OCI-LY3 (cell line): Measurements from ENCODE around the gene PPHLN1.

Source experiments
- H2AFZ ChIP-seq: fragments of 200-600, 300-600 bp; shearing (Covaris generic); 2 replicates; pipeline ENCODE4 v1.6.0; 2014; ENCODE audit warnings: antibody characterized with exemption, low read depth, low read length
- H3K27ac ChIP-seq: fragments of 200-600, 300-600 bp; sonication (generic); 2 replicates; pipeline ENCODE4 v1.5.1; 2014; ENCODE audit warnings: mild to moderate bottlenecking, low read length, moderate library complexity, mixed read lengths
- H3K27me3 ChIP-seq: fragments of 200-600, 300-600 bp; sonication (generic); 2 replicates; pipeline ENCODE4 v1.6.1; 2014; ENCODE audit warnings: low read depth, low read length, mixed read lengths
- H3K36me3 ChIP-seq: fragments of 200-600, 300-600 bp; sonication (generic); replicated peaks from 2 replicates; pipeline ENCODE3; 2014; ENCODE audit warnings: low read depth, low read length, mixed read lengths
- H3K4me1 ChIP-seq: fragments of 300-600, 200-600 bp; sonication (generic); 2 replicates; pipeline ENCODE4 v1.6.1; 2014; ENCODE audit warnings: low read length, mixed read lengths
- H3K4me2 ChIP-seq: fragments of 200-600, 300-600 bp; sonication (generic); 2 replicates; pipeline ENCODE4 v1.6.1; 2014; ENCODE audit warnings: low read length, mixed read lengths
- H3K4me3 ChIP-seq: fragments of 300-600, 200-600 bp; sonication (generic); 2 replicates; pipeline ENCODE4 v1.5.1; 2014; ENCODE audit warnings: antibody characterized with exemption, mild to moderate bottlenecking, low read length, moderate library complexity
- H3K79me2 ChIP-seq: fragments of 300-600, 200-600 bp; shearing (Covaris generic); 2 replicates; pipeline ENCODE4 v1.6.1; 2014; ENCODE audit warnings: mild to moderate bottlenecking, low read length, mixed read lengths
- H3K9ac ChIP-seq: fragments of 300-600, 200-600 bp; shearing (Covaris generic); 2 replicates; pipeline ENCODE4 v1.6.0; 2014; ENCODE audit warnings: mild to moderate bottlenecking, low read length, moderate library complexity
- H3K9me3 ChIP-seq: fragments of 200-600, 300-600 bp; shearing (Covaris generic); 2 replicates; pipeline ENCODE4 v1.6.1; 2014; ENCODE audit warnings: low read length, mixed read lengths; ENCODE audit not compliant: insufficient read depth
- H4K20me1 ChIP-seq: fragments of 200-600, 300-600 bp; sonication (generic); 2 replicates; pipeline ENCODE4 v1.6.1; 2016; ENCODE audit warnings: low read length, mixed read lengths; ENCODE audit not compliant: insufficient read depth
- CTCF ChIP-seq: fragments of 200-600, 300-600 bp; sonication (generic); IDR thresholded peaks from 2 replicates; pipeline ENCODE4 v1.5.1; 2014; ENCODE audit warnings: antibody characterized with exemption, low read length, low read depth
- EZH2phosphoT487 ChIP-seq: fragments of 200-600 bp; shearing (Covaris generic); IDR thresholded peaks from 2 replicates; pipeline ENCODE4 v1.6.1; 2018; ENCODE audit warnings: antibody characterized with exemption, mixed run types, low read depth

PPHLN1 gene

GRCh38 chr12:42409471-42409870 is 83.5 kb downstream of the PPHLN1 start:
- H3K9me3 ChIP-seq, result no peaks in the 10 kb centered on the region
- no peak overlapping the region for H3K27ac ChIP-seq
- no peak overlapping the region for H3K9ac ChIP-seq
- no peak overlapping the region for H2AFZ ChIP-seq
- no peaks in the 10 kb centered on the region for H3K4me1 ChIP-seq
- H3K4me2 ChIP-seq, result no peak overlapping the region
- TF ChIP-seq CTCF (no peak), EZH2phosphoT487 (no peak)
- H3K36me3 ChIP-seq, result no peaks in the 10 kb centered on the region
- H3K27me3 ChIP-seq, result no peaks in the 10 kb centered on the region
- no peak overlapping the region for H3K4me3 ChIP-seq
- peaks cover 9% of the 10 kb centered on the region; the same call in 1 of the 2 replicates for H4K20me1 ChIP-seq
- H3K79me2 ChIP-seq, result no peaks in the 10 kb centered on the region

- Histone ChIP-seq H3K36me3 (no peaks in the 10 kb centered on the region), H3K4me2 (no peak overlapping the region), H3K27ac (no peak overlapping the region), H3K27me3 (no peaks in the 10 kb centered on the region), H3K4me1 (no peaks in the 10 kb centered on the region), H3K9me3 (no peaks in the 10 kb centered on the region), H3K4me3 (no peak overlapping the region), H2AFZ (no peak overlapping the region), H4K20me1 (peaks cover 9% of the 10 kb centered on the region; the same call in 1 of the 2 replicates), H3K9ac (no peak overlapping the region), H3K79me2 (no peaks in the 10 kb centered on the region)
- TF ChIP-seq CTCF (no peak), EZH2phosphoT487 (no peak)
Measured at GRCh38 chr12:42410340-42410739, 84.4 kb downstream of the PPHLN1 start.

- no peaks in the 10 kb centered on the region for H4K20me1 ChIP-seq
- H3K4me1 ChIP-seq, result peaks cover 14% of the 10 kb centered on the region
- H3K9me3 ChIP-seq, result no peaks in the 10 kb centered on the region
- no peak overlapping the region for H3K4me2 ChIP-seq
- peaks cover 9% of the 10 kb centered on the region for H3K36me3 ChIP-seq
- TF ChIP-seq EZH2phosphoT487 (no peak), CTCF (no peak)
- no peak overlapping the region for H2AFZ ChIP-seq
- H3K79me2 ChIP-seq, result no peaks in the 10 kb centered on the region
- H3K9ac ChIP-seq, result no peak overlapping the region
- no peaks in the 10 kb centered on the region for H3K27me3 ChIP-seq
- no peak overlapping the region for H3K27ac ChIP-seq
- H3K4me3 ChIP-seq, result no peak overlapping the region
Measured at GRCh38 chr12:42420395-42420794, 94.4 kb downstream of the PPHLN1 start.

GRCh38 chr12:42421844-42422779 is 96.1 kb downstream of the PPHLN1 start:
- H4K20me1 ChIP-seq, result no peaks in the 10 kb centered on the region
- H3K9ac ChIP-seq, result no peak overlapping the region
- TF ChIP-seq CTCF (no peak), EZH2phosphoT487 (no peak)
- no peaks in the 10 kb centered on the region for H3K27me3 ChIP-seq
- no peak overlapping the region for H3K27ac ChIP-seq
- H3K79me2 ChIP-seq, result no peaks in the 10 kb centered on the region
- H3K4me3 ChIP-seq, result no peak overlapping the region
- peaks cover 9% of the 10 kb centered on the region for H3K36me3 ChIP-seq
- no peaks in the 10 kb centered on the region for H3K9me3 ChIP-seq
- peaks cover 14% of the 10 kb centered on the region for H3K4me1 ChIP-seq
- H2AFZ ChIP-seq, result no peak overlapping the region
- no peak overlapping the region for H3K4me2 ChIP-seq
